GM12878 (cell line): ENCODE data around the gene TMEM98. TPM values are rescaled to one million over a fixed set of nuclear protein-coding genes. Genes with fewer than 3 reads are reported as not detected.

Experiments
- ATAC-seq: fragments of 200-7000 bp; cut with Tn5 transposase; 3 replicates; pipeline ENCODE4 v1.9.1; 2020; ENCODE audit warnings: mild to moderate bottlenecking, moderate library complexity
- BruUV-seq: library from RNA; stranded (reverse); fragments of 400-500 nt; replicated peaks from 2 replicates; lab custom pipeline; 2021; lab: Mats Ljungman, UMichigan
- CTCF ChIA-PET: fragments of 300-600 bp; sonication (Branson Sonifier 250); formaldehyde crosslinking; extraction: SDS; loops from one replicate; lab custom pipeline; 2021; ENCODE audit warnings: inconsistent platforms; lab: Yijun Ruan, JAX
- POLR2A ChIA-PET: fragments of 350-600 bp; formaldehyde crosslinking; extraction: SDS; loops from one replicate; lab custom pipeline; 2021; ENCODE audit warnings: inconsistent platforms; lab: Charles Lee
- RAD21 ChIA-PET: fragments of 300-600 bp; sonication (Branson Sonifier 250); formaldehyde crosslinking; loops from one replicate; lab custom pipeline; 2023; ENCODE audit warnings: antibody characterized with exemption; ENCODE audit not compliant: unreplicated experiment; lab: Charles Lee
- SMC1A ChIA-PET: fragments of 300-600 bp; sonication (Branson Sonifier 250); formaldehyde crosslinking; loops from one replicate; lab custom pipeline; 2023; ENCODE audit not compliant: unreplicated experiment, uncharacterized antibody; lab: Charles Lee
- DNase-seq: peaks from one replicate; pipeline ENCODE4 v3.0.0-alpha.2; 2011; ENCODE audit warnings: low read depth, low spot score
- FAIRE-seq: peaks from 3 replicates; lab custom pipeline; 2011; peaks lifted over from hg19 to GRCh38; lab: Jason Lieb, UNC
- H2AFZ ChIP-seq: 2 replicates; pipeline ENCODE4 v1.6.0; 2011; ENCODE audit warnings: low read depth, low read length, control low read depth; ENCODE audit not compliant: control insufficient read depth
- H3K27ac ChIP-seq: 2 replicates; pipeline ENCODE4 v1.5.1; 2011; ENCODE audit warnings: control low read depth; ENCODE audit not compliant: control insufficient read depth, insufficient read depth
- H3K27me3 ChIP-seq, 2 experiments: replicated peaks in 1 of 2; 2 replicates each; pipeline versions ENCODE4 v1.6.0 to v1.6.1; 2011; ENCODE audit warnings: low read length in 1 of 2; ENCODE audit not compliant: control insufficient read depth in 2 of 2, insufficient read depth in 2 of 2
- H3K36me3 ChIP-seq, 2 experiments: 2 replicates each; pipeline ENCODE4 v1.5.1; 2011; ENCODE audit warnings: low read length in 1 of 2; ENCODE audit not compliant: control insufficient read depth in 2 of 2, insufficient read depth in 2 of 2
- H3K4me1 ChIP-seq: 2 replicates; pipeline ENCODE4 v1.6.1; 2011; ENCODE audit warnings: mild to moderate bottlenecking, low read length, moderate library complexity, mixed read lengths; ENCODE audit not compliant: control insufficient read depth, insufficient read depth
- H3K4me2 ChIP-seq: 2 replicates; pipeline ENCODE4 v1.6.0; 2011; ENCODE audit warnings: control low read depth; ENCODE audit not compliant: control insufficient read depth, insufficient read depth
- H3K4me3 ChIP-seq: fragments of 200-600 bp; sonication (generic); 2 replicates; pipeline ENCODE4 v1.5.1; 2016
- H3K79me2 ChIP-seq: 2 replicates; pipeline ENCODE4 v1.6.0; 2011; ENCODE audit warnings: low read length; ENCODE audit not compliant: control insufficient read depth, insufficient read depth
- H3K9ac ChIP-seq: 2 replicates; pipeline ENCODE4 v1.8.0; 2011; ENCODE audit warnings: low read length, control low read depth, mixed read lengths; ENCODE audit not compliant: control insufficient read depth, insufficient read depth
- H3K9me3 ChIP-seq: replicated peaks from 3 replicates; pipeline ENCODE4 v1.5.1; 2011; ENCODE audit warnings: mild to moderate bottlenecking, low read length; ENCODE audit not compliant: control insufficient read depth, insufficient read depth
- H4K20me1 ChIP-seq: 2 replicates; pipeline ENCODE4 v1.6.0; 2011; ENCODE audit not compliant: control insufficient read depth, insufficient read depth
- ELK1 ChIP-seq: IDR thresholded peaks from 2 replicates; pipeline ENCODE4 v1.6.1; 2012; ENCODE audit warnings: low read depth, low read length, improper control_type of control experiment
- EZH2 ChIP-seq: IDR thresholded peaks from 2 replicates; pipeline ENCODE4 v1.6.1; 2012; ENCODE audit warnings: low read depth, mild to moderate bottlenecking, control low read depth, inconsistent platforms, low read length, borderline replicate concordance; ENCODE audit not compliant: control insufficient read depth
- MEF2B ChIP-seq: fragments of 450-650 bp; IDR thresholded peaks from 2 replicates; pipeline ENCODE4 v1.6.1; 2018; ENCODE audit warnings: mild to moderate bottlenecking, moderate library complexity; ENCODE audit not compliant: partially characterized antibody, poor library complexity, severe bottlenecking
- MYC ChIP-seq: IDR thresholded peaks from 2 replicates; pipeline ENCODE4 v1.6.1; 2011; ENCODE audit warnings: mild to moderate bottlenecking, low read length, moderate library complexity, inconsistent platforms; ENCODE audit not compliant: insufficient read depth, insufficient replicate concordance, insufficient read length, severe bottlenecking
- NR2C1 ChIP-seq: fragments of 450-650 bp; IDR thresholded peaks from 2 replicates; pipeline ENCODE4 v1.6.1; 2017; ENCODE audit warnings: antibody characterized with exemption, mild to moderate bottlenecking, moderate library complexity
- SPI1 ChIP-seq: IDR thresholded peaks from 2 replicates; pipeline ENCODE4 v1.6.1; 2011; ENCODE audit warnings: low read depth, mild to moderate bottlenecking, low read length, moderate library complexity, borderline replicate concordance; ENCODE audit not compliant: insufficient read depth
- WGBS: methylation state at CpG from one replicate; pipeline ENCODE4 v1.1.6; 2016; ENCODE audit warnings: low lambda C conversion rate; ENCODE audit not compliant: insufficient replicate concordance, insufficient coverage; ENCODE audit errors: missing lambda C conversion rate; 5-methylcytosine and 5-hydroxymethylcytosine counted together
- in situ Hi-C: fragments of 300-500 bp; cut with MboI; formaldehyde crosslinking; loops from 9 replicates; pipeline ENCODE4 v1.14.3; 2018; ENCODE audit warnings: mixed read lengths
- intact Hi-C: fragments of 100-400 bp; cut with micrococcal nuclease; formaldehyde crosslinking; loops from one replicate; pipeline ENCODE4 v1.14.2; 2022; ENCODE audit not compliant: unreplicated experiment
- polyA plus RNA-seq, 11 experiments: library from polyadenylated mRNA; depleted of rRNA in 4 of 11; unstranded in 6 of 11; stranded (reverse) in 5 of 11; fragments of >200 nt; fragmentation: Nextera tagmentation in 4 of 11; fragmentation: Illumina TruSeq in 1 of 11; extraction: Ambion mirVana in 4 of 11; extraction: Trizol in 1 of 11; gene quantifications; 1 replicate in 1 of 11; 2 replicates in 10 of 11; pipeline versions ENCODE4 v1.2.1 to v1.2.3, GENCODE V29; 2011 to 2016; ENCODE audit warnings: inconsistent platforms in 2 of 11, missing spikeins in 2 of 11, low read depth in 1 of 11
- total RNA-seq, 4 experiments: library from RNA; depleted of rRNA in 3 of 4; stranded (reverse); fragments of >200 nt in 3 of 4; fragmentation: Illumina TruSeq in 1 of 4; extraction: Trizol in 1 of 4; gene quantifications; 2 replicates each; pipeline versions ENCODE4 v1.2.1 to v1.2.3, GENCODE V29; 2013 to 2021
- TF ChIP-seq, protein P1 (sequence below), 3 experiments: IDR thresholded peaks in 2 of 3; conservative IDR thresholded peaks in 1 of 3; 2 replicates each; pipeline ENCODE4 v1.5.1; 2011; ENCODE audit warnings: low read depth in 3 of 3, low read length in 3 of 3, mild to moderate bottlenecking in 3 of 3, control low read depth in 2 of 3, moderate library complexity in 2 of 3, inconsistent platforms in 1 of 3, mixed read lengths in 1 of 3; ENCODE audit not compliant: control insufficient read depth in 2 of 3, insufficient read depth in 1 of 3; ENCODE audit errors: extremely low read depth in 1 of 3

TMEM98 gene
- total and polyA plus RNA-seq, 10 of the 15 experiments (the other 5 are each of a cell fraction or from before 2014, with no cell fraction given): 0.04 to 0.73 (median 0.13) TPM; not detected in 3

DNA sequence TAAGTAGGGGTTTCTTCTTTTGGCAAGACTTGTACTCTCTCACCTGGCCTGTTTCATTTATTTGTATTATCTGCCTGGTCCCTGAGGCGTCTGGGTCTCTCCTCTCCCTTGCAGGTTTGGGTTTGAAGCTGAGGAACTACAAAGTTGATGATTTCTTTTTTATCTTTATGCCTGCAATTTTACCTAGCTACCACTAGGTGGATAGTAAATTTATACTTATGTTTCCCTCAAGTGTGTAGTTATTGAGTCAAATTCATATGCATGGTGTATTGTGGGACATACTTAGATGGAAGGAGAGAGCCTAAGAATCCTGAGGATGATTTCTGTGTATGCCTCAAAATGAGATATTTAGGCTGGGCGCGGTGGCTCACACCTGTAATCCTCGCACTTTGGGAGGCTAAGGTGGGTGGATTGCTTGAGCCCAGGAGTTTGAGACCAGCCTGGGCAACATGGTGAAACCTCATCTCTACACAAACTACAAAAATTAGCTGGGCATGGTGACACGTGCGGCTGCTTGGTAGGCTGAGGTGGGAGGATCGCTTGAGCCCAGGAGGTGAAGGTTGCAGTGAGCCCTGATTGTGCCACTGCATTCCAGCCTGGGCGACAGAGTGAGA is 13.6 kb downstream of the TMEM98 start:
- in situ Hi-C loops: no loop called here
- Histone ChIP-seq H3K79me2 (no peaks in the 10 kb centered on the region), H3K9me3 (no peaks in the 10 kb centered on the region), H3K27me3 (no peaks in the 10 kb centered on the region), H3K9ac (no peak overlapping the region), H4K20me1 (no peaks in the 10 kb centered on the region; the same call in 1 of the 2 replicates), H3K27ac (no peak overlapping the region), H2AFZ (no peak overlapping the region), H3K36me3 (no peaks in the 10 kb centered on the region), H3K4me3 (no peak overlapping the region), H3K4me2 (no peak overlapping the region), H3K4me1 (no peaks in the 10 kb centered on the region)
- no peak for ATAC-seq
- no peak for TF ChIP-seq SPI1
- TF ChIP-seq, protein P1, sequence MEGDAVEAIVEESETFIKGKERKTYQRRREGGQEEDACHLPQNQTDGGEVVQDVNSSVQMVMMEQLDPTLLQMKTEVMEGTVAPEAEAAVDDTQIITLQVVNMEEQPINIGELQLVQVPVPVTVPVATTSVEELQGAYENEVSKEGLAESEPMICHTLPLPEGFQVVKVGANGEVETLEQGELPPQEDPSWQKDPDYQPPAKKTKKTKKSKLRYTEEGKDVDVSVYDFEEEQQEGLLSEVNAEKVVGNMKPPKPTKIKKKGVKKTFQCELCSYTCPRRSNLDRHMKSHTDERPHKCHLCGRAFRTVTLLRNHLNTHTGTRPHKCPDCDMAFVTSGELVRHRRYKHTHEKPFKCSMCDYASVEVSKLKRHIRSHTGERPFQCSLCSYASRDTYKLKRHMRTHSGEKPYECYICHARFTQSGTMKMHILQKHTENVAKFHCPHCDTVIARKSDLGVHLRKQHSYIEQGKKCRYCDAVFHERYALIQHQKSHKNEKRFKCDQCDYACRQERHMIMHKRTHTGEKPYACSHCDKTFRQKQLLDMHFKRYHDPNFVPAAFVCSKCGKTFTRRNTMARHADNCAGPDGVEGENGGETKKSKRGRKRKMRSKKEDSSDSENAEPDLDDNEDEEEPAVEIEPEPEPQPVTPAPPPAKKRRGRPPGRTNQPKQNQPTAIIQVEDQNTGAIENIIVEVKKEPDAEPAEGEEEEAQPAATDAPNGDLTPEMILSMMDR (IDR thresholded peaks at IDR 0.05 in 2 of 3, conservative IDR thresholded peaks at IDR 0.05 in 1 of 3; ENCODE audit: control insufficient read depth in 2 of 3, extremely low read depth in 1 of 3, insufficient read depth in 1 of 3, low read depth in 3 of 3, low read length in 3 of 3): peak in 1 of 3 experiments; percentile 38; a peak in 2 of 6 replicates
- no peak for FAIRE-seq
- CTCF ChIA-PET: interaction anchor here (0.6 to 5.3 kb wide), 12 partner anchors 14 to 478 kb away, joined by 3 to 64 read pairs (median 3); no protein-coding TSS in a partner anchor
- POLR2A ChIA-PET: no interaction called here
- 67% methylated on average over 8 of the region's 8 CpGs for WGBS
- RAD21 ChIA-PET: interaction anchor here (1.2 to 2.2 kb wide), 2 partner anchors 57 to 64 kb away, joined by 3 to 12 read pairs; partner anchors contain the start of gene MYO1D
- SMC1A ChIA-PET: interaction anchor here (0.5 to 6.9 kb wide), 7 partner anchors 26 to 160 kb away, joined by 3 to 62 read pairs (median 5); no protein-coding TSS in a partner anchor
- BruUV-seq: no TSS peak
- no peak for DNase-seq
- intact Hi-C loops: loop anchor here (2.0 kb wide), 1 partner anchor 57 kb away; no protein-coding TSS in a partner anchor

GRCh38 chr17:32943206-32943605 is 15.3 kb downstream of the TMEM98 start:
- no TSS peak for BruUV-seq
- Histone ChIP-seq H3K9ac (no peak overlapping the region), H3K4me2 (no peak overlapping the region), H3K9me3 (no peaks in the 10 kb centered on the region), H3K27ac (no peak overlapping the region), H3K4me3 (no peak overlapping the region), H3K27me3 (no peaks in the 10 kb centered on the region), H3K79me2 (no peaks in the 10 kb centered on the region), H4K20me1 (no peaks in the 10 kb centered on the region), H2AFZ (no peak overlapping the region), H3K4me1 (no peaks in the 10 kb centered on the region), H3K36me3 (no peaks in the 10 kb centered on the region)
- DNase-seq (no peak), ATAC-seq (no peak), FAIRE-seq (no peak)
- CTCF ChIA-PET: interaction anchor here (1.0 to 5.3 kb wide), 2 partner anchors 54 to 160 kb away, joined by 4 to 64 read pairs; no protein-coding TSS in a partner anchor
- RAD21 ChIA-PET: no interaction called here
- intact Hi-C loops: no loop called here
- POLR2A ChIA-PET: no interaction called here
- in situ Hi-C loops: no loop called here
- TF ChIP-seq MEF2B (no peak), EZH2 (no peak), NR2C1 (no peak), MYC (no peak), ELK1 (no peak)
- WGBS: 58% methylated on average over 2 of the region's 2 CpGs
- SMC1A ChIA-PET: interaction anchor here (1.1 kb wide), 1 partner anchor 459 kb away, joined by 4 read pairs; no protein-coding TSS in a partner anchor
